ENCODE data around the gene VCAN.

VCAN gene

GRCh38 chr5:83614841-83615240, 143.3 kb downstream of the VCAN start:
- H3K4me3 ChIP-seq (ENCODE audit: low read depth, low read length), result no peak overlapping the region
- DNase-seq (ENCODE audit: low read depth), result no peak
- TF ChIP-seq MAX (IDR thresholded peaks at IDR 0.05; ENCODE audit: low read depth, low read length) (no peak), POLR2A (IDR thresholded peaks at IDR 0.05; ENCODE audit: extremely low read depth, insufficient read length) (no peak), CTCF (IDR thresholded peaks at IDR 0.05; ENCODE audit: low read depth, low read length) (no peak), MYC (IDR thresholded peaks at IDR 0.05; ENCODE audit: low read depth, low read length) (no peak)

- TF ChIP-seq POLR2A (IDR thresholded peaks at IDR 0.05; ENCODE audit: extremely low read depth, insufficient read length) (no peak), MAX (IDR thresholded peaks at IDR 0.05; ENCODE audit: low read depth, low read length) (no peak), CTCF (IDR thresholded peaks at IDR 0.05; ENCODE audit: low read depth, low read length) (no peak), MYC (IDR thresholded peaks at IDR 0.05; ENCODE audit: low read depth, low read length) (no peak)
- no peak overlapping the region for H3K4me3 ChIP-seq (ENCODE audit: low read depth, low read length)
Measured at GRCh38 chr5:83628360-83628759, 156.8 kb downstream of the VCAN start.

More at GRCh38 chr5:83628360-83628759, 156.8 kb downstream of the VCAN start:
- no peak for DNase-seq (ENCODE audit: low read depth)

All from NB4 (cell line).